Uterine smooth muscle cell (primary cell): Measurements from ENCODE around the gene FEZF2. TPM values are rescaled to one million over a fixed set of nuclear protein-coding genes. Genes with fewer than 3 reads are reported as not detected.

Source experiments
- total RNA-seq: library from RNA; depleted of rRNA; stranded (reverse); fragments of >200 nt; gene quantifications from 2 replicates; pipeline ENCODE4 v1.2.3, GENCODE V29; 2014

Gene FEZF2
- total RNA-seq = not detected in 2 replicates

DNA sequence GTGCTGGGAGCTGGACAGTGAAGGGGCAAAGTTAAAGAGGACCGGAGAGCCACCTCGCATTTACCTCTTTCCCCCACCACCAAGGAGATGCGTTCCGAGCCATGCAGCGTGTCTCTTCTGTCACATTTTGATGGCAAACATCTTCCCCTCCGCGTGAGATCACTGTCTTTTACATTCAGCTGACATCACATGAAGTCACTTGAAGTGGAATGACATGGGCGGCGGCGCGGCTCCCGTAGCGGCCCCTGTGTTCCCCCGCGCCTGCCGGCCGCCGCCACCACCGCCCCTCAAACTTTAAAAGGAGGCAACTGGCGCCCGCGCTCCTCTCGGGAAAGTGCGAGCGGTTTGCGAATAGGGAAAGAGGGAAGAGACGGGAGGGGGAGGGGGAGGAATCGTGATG lies at the start of gene FEZF2:
Gene FEZF2 (minus strand): TSS at position 336 of the 400 bp plus-strand sequence. CDS start 682 bp downstream, outside the sequence.

